T-helper 1 cell (primary cell): ENCODE data around the gene UROS.

Experiments
- DNase-seq, 5 donors: peaks; one replicate each; pipeline ENCODE4 v3.0.0-alpha.2; 2012 to 2020

UROS gene

GRCh38 chr10:125785791-125786190 is 37.3 kb downstream of the UROS start:
- DNase-seq: no peak

GRCh38 chr10:125783957-125784356 is 39.1 kb downstream of the UROS start:
- DNase-seq: no peak

GRCh38 chr10:125783408-125783807 is 39.6 kb downstream of the UROS start:
- no peak for DNase-seq

- DNase-seq: no peak
Measured at GRCh38 chr10:125782616-125783015, 40.4 kb downstream of the UROS start.

- no peak for DNase-seq
Measured at GRCh38 chr10:125782054-125782453, 41.0 kb downstream of the UROS start.

- DNase-seq: no peak
Measured at GRCh38 chr10:125781374-125781773, 41.7 kb downstream of the UROS start.

GRCh38 chr10:125779403-125780327 is 43.4 kb downstream of the UROS start:
- no peak for DNase-seq

GRCh38 chr10:125778556-125778955 is 44.5 kb downstream of the UROS start:
- DNase-seq: no peak

- no peak for DNase-seq
Measured at GRCh38 chr10:125777806-125778205, 45.3 kb downstream of the UROS start.

GRCh38 chr10:125775491-125776106 is 47.5 kb downstream of the UROS start, which contains the start of gene MMP21:
Gene MMP21, minus strand, starts transcription at chr10:125775821. Its CDS starts 0 bp downstream, at chr10:125775821.
- DNase-seq: no peak

- DNase-seq: no peak
Measured at GRCh38 chr10:125774581-125775191, 48.4 kb downstream of the UROS start.

- no peak for DNase-seq
Measured at GRCh38 chr10:125773687-125774543, 49.1 kb downstream of the UROS start.

GRCh38 chr10:125772864-125773180 is 50.2 kb downstream of the UROS start:
- no peak for DNase-seq

- DNase-seq: no peak
Measured at GRCh38 chr10:125772112-125772863, 50.8 kb downstream of the UROS start.

- DNase-seq: no peak
Measured at GRCh38 chr10:125770844-125771243, 52.2 kb downstream of the UROS start.

GRCh38 chr10:125769175-125769574 is 53.9 kb downstream of the UROS start:
- DNase-seq: no peak

- DNase-seq: no peak
Measured at GRCh38 chr10:125768219-125768855, 54.7 kb downstream of the UROS start.

GRCh38 chr10:125766511-125766910 is 56.5 kb downstream of the UROS start:
- DNase-seq: no peak

GRCh38 chr10:125765835-125766234 is 57.2 kb downstream of the UROS start:
- no peak for DNase-seq

GRCh38 chr10:125762692-125763648 is 60.1 kb downstream of the UROS start:
- no peak for DNase-seq
